Body of pancreas (tissue), 4 donors: Measurements from ENCODE around the gene OOSP1.

Experiments used
- CTCF ChIP-seq, 7 experiments: fragments of 450-650 bp in 4 of 7; fragments of 200-600 bp in 3 of 7; sonication (generic) in 3 of 7; IDR thresholded peaks; one replicate each; pipeline ENCODE4 v1.5.1; 2016 to 2019; ENCODE audit warnings: antibody characterized with exemption in 7 of 7
- POLR2A ChIP-seq, 3 donors: fragments of 450-650 bp; IDR thresholded peaks; one replicate each; pipeline ENCODE4 v1.6.1; 2016; ENCODE audit warnings: antibody characterized with exemption in 3 of 3, mild to moderate bottlenecking in 2 of 3

DNA sequence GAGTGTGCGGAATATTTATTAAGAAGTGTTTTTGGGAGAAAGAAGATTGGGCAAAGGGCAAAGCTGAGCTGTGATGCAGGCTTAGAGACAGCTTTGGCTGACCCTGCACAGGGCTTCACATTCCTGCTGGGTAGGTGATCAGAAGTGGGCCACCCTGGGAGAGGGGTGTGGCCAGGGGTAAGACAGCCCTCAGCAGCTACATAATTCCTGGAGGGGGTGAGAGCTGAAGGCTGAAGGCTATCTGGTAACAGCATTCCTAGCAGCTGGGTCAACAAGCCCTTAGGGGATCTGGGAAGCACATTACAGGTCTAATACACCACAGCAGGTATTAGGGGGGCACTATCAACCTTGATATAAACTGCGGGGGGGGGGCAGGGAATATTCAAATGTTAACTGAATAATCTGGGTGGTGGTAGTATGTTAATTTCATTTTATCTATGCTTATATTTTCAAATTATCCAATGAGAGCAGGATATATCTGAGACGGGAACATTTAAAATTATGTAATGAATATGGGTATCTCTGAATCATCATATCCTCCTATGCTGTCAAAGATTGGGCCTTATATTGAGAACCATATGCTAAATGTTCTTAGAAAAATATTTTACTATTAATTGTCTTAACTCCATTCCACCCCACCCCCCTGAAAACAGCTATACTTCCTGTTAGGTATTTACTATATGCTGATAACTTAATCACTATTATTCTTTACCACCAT, 5.9 kb downstream of the OOSP1 start:
- TF ChIP-seq CTCF (IDR thresholded peaks at IDR 0.05) (no peak), POLR2A (IDR thresholded peaks at IDR 0.05) (no peak)
